Fibroblast of gingiva (primary cell): Measurements from ENCODE around the gene CERS6.
"Not testable (repeated sequence)": the region's sequence is repeated elsewhere in the genome, so short reads cannot be mapped to it uniquely, and the experiment has no call there.

Source experiments
- DNase-seq: peaks from one replicate; pipeline ENCODE4 v3.0.0-alpha.2; 2011; ENCODE audit warnings: low read depth

The CERS6 gene

DNA sequence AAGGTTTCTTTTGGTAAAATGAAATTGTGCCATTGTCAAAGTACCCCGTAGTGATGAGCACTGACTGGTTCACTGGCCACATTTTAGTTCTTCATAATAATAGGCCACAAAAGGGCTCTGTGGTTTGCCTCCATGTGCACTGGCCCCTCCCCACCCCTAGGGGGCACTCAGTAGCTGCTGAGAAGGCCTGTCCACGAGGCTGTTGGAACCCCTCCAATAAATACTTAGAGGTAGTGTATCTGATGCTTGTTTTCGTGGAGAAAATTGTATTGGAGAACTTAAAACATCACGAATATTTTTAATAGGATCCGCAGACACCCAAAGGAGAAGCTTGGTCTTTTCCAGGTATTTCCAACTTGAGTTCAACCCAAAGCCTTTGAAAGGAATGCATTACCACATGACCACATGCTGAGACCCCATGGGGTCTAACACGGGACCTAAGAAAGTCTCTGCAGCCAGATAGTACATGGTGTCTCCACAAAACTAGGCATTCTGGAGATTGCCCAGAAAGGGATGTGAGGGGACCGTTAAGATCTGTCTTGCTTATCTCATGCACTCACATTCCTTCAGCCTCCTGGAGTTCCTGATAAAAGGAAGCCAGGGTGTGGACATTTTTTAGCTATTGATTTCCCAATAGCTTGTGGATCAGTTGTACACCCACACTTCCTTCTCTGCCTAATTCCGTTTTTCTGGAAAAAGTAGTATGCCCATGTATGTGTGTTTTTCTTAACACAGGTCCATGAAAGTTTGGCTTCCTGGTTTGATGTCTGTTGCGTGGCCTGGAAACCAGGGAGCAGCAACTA lies 317.8 kb downstream of the CERS6 start:
- DNase-seq: peak; percentile 49

DNA sequence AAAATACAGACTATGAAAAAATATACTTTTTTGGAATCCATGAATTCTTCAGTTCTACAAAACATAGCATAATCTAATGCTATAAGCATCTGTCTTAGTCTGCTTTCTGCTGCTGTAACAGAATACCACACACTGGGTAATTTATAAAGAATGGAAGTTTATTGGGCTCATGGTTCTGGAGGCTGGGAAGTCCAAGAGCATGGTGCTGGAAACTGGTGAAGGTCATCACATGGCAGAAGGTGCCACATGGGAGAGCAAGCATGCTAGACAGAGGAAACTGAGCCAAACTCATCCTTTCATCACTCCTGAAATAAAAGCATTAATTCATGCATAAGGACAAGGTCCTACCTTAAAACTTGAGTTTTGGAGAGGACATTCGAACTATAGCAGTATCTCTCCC lies 319.8 kb downstream of the CERS6 start:
- DNase-seq: no peak

- no peak for DNase-seq
Observed at GRCh38 chr2:168780669-168781071, 324.6 kb downstream of the CERS6 start.

DNA sequence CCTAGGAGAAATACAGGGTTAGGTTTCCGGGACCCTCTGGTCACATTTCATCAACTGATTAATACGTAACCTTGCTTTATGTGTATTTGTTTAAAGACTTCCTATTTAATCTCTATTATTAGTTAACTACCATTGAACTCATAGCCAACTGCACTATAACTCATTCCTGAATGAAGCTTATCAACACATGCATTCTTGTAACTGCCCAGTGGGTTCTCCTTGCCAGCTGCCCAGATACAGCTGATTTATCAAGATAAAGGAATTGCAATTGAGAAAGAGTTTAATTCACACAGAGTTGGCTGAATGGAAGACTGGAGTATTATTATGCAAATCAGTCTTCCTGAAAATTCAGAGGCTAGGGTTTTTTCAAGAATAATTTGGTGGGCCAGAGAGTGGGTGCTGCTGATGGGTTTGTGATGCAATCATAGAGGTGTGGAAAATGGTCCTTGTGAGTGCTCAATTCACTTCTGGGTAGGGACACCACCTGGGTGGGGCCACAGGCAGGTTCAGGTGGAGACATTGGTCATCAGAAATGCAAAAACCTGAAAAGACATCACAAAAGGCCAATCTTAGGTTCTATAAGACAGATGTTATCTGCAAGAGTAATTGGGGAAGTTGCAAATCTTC lies 325.2 kb downstream of the CERS6 start:
- no peak for DNase-seq

GRCh38 chr2:168782271-168782670 lies 326.2 kb downstream of the CERS6 start:
- no peak for DNase-seq

- no peak for DNase-seq
Observed at GRCh38 chr2:168784993-168785392, 328.9 kb downstream of the CERS6 start.

DNA sequence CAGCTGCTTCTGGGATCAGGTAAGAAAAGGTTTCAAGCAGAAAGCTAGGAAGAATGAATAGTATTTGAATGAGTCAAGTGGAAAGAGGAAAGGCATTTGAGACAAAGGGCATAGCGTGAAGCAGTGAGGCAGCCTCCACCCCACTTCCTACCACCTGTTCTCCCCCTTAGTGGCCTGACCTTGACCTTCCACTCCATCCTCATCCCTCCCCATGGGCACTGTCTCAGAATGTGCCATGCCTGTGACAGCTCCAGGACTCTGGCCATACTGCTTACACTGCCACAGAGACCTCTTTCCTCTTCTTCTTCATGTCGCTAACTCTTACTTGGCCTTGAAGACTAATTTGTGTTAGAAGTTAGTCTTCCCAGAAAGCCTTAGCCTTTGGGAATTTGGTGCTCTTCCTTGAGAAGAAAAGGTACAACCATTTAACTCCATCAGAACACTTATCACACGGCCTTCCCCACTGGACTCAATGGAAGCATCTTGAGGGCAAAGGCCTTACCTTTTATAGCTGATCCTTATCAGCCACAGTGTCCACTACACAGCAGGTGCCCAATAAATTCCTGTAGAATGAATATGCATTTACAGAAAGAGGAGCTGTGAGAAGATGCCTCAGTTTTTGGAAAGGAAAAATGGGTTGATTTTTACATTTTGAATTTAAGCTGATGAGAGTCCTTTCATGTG lies 331.2 kb downstream of the CERS6 start:
- no peak for DNase-seq

DNA sequence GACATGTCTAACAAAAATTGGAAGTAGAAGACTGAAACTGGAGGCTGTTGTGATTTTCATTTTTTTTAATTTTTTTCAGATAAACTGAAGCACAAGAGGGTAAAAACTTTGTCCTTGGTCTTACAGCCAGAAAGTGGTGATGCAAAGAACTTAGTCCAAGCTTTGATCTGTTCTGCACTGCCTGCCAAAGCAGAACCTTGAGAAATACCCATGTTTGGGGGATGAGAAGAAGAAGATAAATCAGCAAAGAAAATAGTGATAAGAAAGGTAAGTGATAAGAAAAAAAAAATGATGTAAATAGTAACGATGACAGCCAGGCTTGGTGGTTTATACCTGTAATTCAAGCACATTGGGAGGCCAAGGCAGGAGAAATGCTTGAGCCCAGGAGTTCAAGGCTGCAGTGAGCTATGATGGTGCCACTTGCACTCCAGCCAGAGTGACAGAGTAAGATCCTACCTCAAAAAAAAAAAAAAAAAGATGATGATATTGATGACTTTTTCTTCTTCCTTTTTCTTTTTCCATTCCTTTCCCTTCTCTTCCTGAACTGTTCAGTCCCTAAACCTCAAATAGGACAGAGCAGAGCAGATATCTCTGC lies 331.8 kb downstream of the CERS6 start:
- no peak for DNase-seq

GRCh38 chr2:168789776-168790175 lies 333.7 kb downstream of the CERS6 start:
- no peak for DNase-seq

GRCh38 chr2:168790226-168790902 lies 334.3 kb downstream of the CERS6 start:
- no peak for DNase-seq

GRCh38 chr2:168791140-168791539 lies 335.1 kb downstream of the CERS6 start:
- not testable (repeated sequence) for DNase-seq

DNA sequence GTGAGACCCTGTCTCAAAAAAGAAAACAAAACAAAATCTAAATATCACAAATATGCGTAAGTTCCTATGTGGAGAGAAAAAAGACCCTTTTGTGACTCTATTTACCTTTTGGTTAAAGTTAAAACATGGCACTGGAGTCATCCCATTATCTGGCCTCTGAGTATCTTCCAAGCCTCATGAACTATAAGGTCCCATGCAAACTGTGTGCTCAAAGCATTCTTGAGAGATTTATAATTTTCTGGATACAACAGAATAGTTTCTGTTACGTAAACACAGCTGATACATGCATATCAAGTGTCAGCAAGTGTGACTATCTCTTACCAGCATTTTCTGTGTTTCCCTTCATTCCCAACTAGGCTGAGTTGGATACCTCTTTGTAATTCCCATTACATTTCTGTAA lies 337.5 kb downstream of the CERS6 start:
- peak; percentile 19 for DNase-seq

DNA sequence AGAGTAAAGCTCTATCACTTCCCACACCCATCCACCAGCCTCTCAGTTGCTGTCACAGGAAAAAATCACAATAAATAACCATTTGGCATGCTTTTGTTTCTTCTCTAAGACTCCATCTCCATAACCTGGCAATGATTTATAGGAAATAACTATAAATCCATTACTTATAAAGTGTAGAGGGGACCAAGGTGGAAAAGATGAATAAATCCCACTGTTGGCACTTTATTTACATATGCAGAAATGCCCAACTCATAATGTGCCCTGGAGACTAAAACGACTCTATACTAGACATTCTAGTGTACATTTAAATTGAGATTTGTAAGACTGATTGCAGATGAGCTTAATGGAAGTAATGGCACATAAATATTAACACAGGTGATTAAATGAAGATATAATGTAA lies 338.9 kb downstream of the CERS6 start:
- no peak for DNase-seq

- DNase-seq: no peak
Observed at GRCh38 chr2:168796090-168796577, 340.1 kb downstream of the CERS6 start.

DNA sequence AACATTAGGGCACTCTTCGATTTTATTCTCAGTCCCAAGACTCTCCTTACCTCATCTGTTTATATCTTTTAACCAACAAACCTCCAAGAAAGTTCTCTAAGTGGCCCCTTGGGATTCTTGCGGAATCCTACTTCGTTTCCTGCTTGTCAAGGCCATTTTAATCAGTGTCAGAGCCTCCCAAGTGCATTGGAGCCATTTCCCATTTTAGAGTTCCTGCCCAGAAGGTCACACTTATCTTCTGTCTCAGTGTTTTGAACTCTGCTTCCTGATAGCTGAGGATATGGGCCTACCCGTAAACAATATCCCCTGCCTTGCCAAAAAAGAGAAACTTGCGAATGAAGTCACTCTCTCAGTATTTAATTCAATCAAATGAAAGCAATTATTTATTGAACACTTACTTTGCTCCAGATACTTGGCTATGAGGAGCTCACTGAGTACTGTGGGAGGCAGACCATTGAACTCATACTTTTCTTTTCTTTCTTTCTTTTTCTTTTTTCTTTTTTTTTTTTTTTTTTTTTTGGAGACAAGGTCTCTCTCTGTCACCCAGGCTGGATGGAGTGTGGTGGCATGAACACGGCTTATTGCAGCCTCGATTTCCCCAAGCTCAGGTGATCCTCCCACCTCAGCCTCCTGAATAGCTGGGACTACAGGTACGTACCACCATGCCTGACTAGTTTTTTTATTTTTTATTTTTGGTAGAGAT lies 340.7 kb downstream of the CERS6 start:
- DNase-seq: no peak

GRCh38 chr2:168797286-168797655 lies 341.2 kb downstream of the CERS6 start:
- no peak for DNase-seq

GRCh38 chr2:168798076-168798887 lies 342.2 kb downstream of the CERS6 start:
- peak; percentile 8 for DNase-seq

DNA sequence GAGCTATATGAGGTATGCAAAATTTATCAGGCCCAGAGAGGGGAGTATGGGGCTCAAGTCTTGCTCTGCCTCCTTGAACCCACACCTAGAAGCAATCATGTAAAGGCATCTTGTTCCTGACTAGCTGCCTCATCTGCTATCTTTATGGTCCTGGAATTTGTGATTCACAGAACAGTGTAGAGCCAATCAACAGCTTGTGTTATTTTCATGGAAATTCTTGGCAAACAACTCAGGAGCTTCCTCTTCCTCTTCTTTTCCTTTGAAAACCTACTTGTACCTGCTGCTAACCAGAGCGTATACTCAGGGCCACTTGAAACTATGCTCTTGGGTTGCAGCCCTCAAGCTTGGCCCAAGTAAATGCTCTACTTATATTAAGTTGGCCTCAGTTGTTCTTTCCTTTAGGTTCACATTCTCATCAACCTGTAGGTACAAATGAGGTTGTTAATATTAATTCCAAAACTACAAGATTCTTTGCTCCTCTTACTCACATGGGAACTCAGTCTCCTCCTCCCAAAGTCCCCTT lies 342.9 kb downstream of the CERS6 start:
- no peak for DNase-seq

DNA sequence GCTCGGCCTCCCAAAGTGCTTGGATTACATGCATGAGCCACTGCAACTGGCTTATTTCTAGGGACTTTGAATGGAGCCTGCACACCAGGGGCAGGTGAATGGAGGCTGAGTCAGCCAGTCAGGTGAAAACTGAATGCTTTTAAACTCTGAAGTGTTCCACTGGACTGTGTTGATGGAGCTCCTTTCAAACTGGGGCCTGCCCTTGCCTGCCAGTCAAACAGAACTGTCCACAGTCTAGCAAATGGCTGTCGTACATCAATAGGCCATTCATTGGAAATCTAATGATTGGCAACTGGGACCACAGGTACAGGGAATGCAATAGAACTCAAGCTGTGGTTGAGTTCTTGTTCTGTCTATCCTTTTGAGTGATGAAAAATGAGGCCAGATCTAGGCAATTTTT lies 345.4 kb downstream of the CERS6 start:
- DNase-seq: no peak
